Lung (tissue), 11 donors: ENCODE data around the gene RIMBP3B. TPM values are rescaled to one million over a fixed set of nuclear protein-coding genes. Genes with fewer than 3 reads are reported as not detected.
"Not testable (repeated sequence)": the region's sequence is repeated elsewhere in the genome, so short reads cannot be mapped to it uniquely, and the experiment has no call there.

Experiments
- ATAC-seq: fragments of 200-7000 bp; cut with Tn5 transposase; one replicate; pipeline ENCODE4 v1.9.1; 2020; ENCODE audit warnings: moderate number of reproducible peaks; ENCODE audit not compliant: insufficient read depth, low FRiP score
- DNase-seq, 3 donors: peaks; one replicate each; pipeline ENCODE4 v3.0.0-alpha.2; 2013 to 2017
- H3K27ac ChIP-seq, 2 donors: one replicate each; pipeline ENCODE4 v1.5.1; 2013; ENCODE audit warnings: mild to moderate bottlenecking in 2 of 2, moderate library complexity in 2 of 2, control low read depth in 1 of 2, inconsistent platforms in 1 of 2, low read depth in 1 of 2, low read length in 1 of 2
- H3K27me3 ChIP-seq, 3 donors: one replicate each; pipeline ENCODE4 v1.5.1; 2013; ENCODE audit warnings: low read length in 2 of 3; ENCODE audit not compliant: control insufficient read depth in 3 of 3, insufficient read depth in 3 of 3
- H3K36me3 ChIP-seq, 4 donors: one replicate each; pipeline ENCODE4 v1.5.1; 2013; ENCODE audit warnings: low read length in 4 of 4, mild to moderate bottlenecking in 1 of 4, moderate library complexity in 1 of 4; ENCODE audit not compliant: control insufficient read depth in 4 of 4, insufficient read depth in 4 of 4
- H3K4me1 ChIP-seq, 5 donors: one replicate each; pipeline ENCODE4 v1.5.1; 2013; ENCODE audit warnings: low read length in 5 of 5, mild to moderate bottlenecking in 2 of 5, moderate library complexity in 1 of 5; ENCODE audit not compliant: control insufficient read depth in 5 of 5, insufficient read depth in 5 of 5
- H3K4me3 ChIP-seq: one replicate; pipeline ENCODE4 v1.5.1; 2013; ENCODE audit warnings: mild to moderate bottlenecking, control low read depth, moderate library complexity
- H3K9ac ChIP-seq, 2 donors: one replicate each; pipeline ENCODE4 v1.5.1; 2013; ENCODE audit warnings: low read length in 2 of 2, control low read depth in 1 of 2; ENCODE audit not compliant: insufficient read depth in 1 of 2
- H3K9me3 ChIP-seq, 4 donors: one replicate each; pipeline ENCODE4 v1.5.1; 2013; ENCODE audit warnings: low read length in 3 of 4, mild to moderate bottlenecking in 1 of 4, moderate library complexity in 1 of 4; ENCODE audit not compliant: control insufficient read depth in 4 of 4, insufficient read depth in 3 of 4
- WGBS, 2 donors: extraction: QIAGEN DNeasy Blood & Tissue Kit; methylation state at CpG; one replicate each; pipeline ENCODE4 v1.1.7; 2013; 5-methylcytosine and 5-hydroxymethylcytosine counted together
- polyA plus RNA-seq, 2 donors: library from polyadenylated mRNA; stranded (reverse); fragments of 200-250 nt; gene quantifications; one replicate each; pipeline ENCODE4 v1.2.1, GENCODE V29; 2013
- small RNA-seq: library from RNA; depleted of rRNA; stranded (forward); fragments of <200 nt; gene quantifications from one replicate; pipeline ENCODE3, GENCODE V24; 2014; ENCODE audit warnings: low replicate concordance
- total RNA-seq, 2 donors: library from RNA; depleted of rRNA in 1 of 2; stranded (reverse); fragments of >200 nt in 1 of 2; gene quantifications; one replicate each; pipeline ENCODE4 v1.2.1, GENCODE V29; 2014 to 2021
- donor health status: Bipolar disorder and iron deficiency.
- donor health status: healthy.
- donor health status: DM: yes; HTN: yes; CAD: no.

Gene RIMBP3B
- total and polyA plus RNA-seq, 4 donors: 0.08 to 0.21 (median 0.09) TPM; not detected in 1

DNA sequence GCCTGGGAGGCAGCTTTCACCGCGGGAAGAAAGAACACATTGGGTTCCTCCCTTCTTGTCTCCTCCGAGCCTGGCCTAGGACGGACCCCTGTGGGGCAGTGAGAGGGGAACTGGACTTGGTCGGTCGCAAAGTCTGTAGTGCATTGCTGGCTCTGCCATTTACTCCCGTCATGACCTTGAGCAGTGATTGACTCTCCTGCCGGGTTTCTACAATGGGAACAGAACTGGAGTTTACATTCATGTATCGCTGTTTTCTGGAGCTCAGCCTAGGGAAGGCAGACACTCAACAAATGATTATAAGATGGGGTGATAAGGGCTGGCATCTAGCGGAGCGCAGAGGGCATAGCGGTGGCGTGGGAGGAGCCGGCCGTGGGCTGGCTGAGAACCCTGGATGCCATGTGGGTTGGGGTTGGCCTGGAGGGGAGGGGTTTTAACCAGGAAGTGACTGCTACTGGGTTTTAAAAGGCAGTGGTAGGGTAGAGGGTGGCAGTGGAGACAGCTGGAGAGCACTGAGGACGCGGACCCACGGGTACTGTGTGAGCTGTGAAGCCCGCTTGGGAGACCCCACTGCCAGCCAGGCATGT is 36.7 kb downstream of the RIMBP3B start:
- H3K27me3 ChIP-seq, H3K9me3 ChIP-seq, H3K9ac ChIP-seq, H3K36me3 ChIP-seq, H3K4me1 ChIP-seq, H3K27ac ChIP-seq, DNase-seq, H3K4me3 ChIP-seq: not testable (repeated sequence)
- WGBS, 2 donors: 14 to 16% methylated on average over 3 to 5 of the region's 19 CpGs
- ATAC-seq: peak; percentile 44

DNA sequence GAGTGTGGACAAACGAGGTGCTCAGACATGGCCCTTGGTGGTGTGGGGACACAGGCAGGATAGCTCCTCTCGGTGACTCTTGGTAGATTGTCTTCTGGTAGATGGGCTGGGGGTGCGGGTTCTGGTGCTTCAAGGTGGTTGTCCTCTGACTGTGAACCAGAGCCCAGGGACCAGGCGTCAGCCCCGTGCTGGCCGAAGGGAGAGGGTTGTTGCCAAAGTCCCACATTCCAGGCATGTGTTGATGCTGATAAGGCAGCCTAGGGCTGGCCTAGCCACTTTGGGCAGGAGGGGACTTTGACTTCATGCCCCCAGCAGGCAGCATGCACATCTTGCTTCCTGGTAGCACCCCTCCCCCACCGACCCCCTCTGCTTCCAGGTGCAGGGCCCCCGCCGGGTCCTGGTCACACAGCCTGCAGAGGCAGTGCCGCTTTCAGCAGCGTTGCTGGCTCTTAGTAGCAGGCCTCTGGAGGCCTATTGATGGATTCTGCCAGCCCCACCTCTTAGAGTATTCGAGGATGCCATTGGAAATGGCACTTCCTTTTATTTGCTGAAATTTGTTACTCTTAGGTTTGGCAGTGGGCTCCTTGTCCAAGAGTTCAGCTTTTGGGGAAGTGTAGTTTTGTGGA is 40.6 kb downstream of the RIMBP3B start:
- not testable (repeated sequence) for H3K27ac ChIP-seq, H3K36me3 ChIP-seq, H3K27me3 ChIP-seq, H3K9me3 ChIP-seq, DNase-seq, H3K4me3 ChIP-seq, H3K9ac ChIP-seq, ATAC-seq, H3K4me1 ChIP-seq
- WGBS, 2 donors: 53% methylated on average over 3 of the region's 12 CpGs; no CpG with 5 or more reads in 1 of the 2 donors

DNA sequence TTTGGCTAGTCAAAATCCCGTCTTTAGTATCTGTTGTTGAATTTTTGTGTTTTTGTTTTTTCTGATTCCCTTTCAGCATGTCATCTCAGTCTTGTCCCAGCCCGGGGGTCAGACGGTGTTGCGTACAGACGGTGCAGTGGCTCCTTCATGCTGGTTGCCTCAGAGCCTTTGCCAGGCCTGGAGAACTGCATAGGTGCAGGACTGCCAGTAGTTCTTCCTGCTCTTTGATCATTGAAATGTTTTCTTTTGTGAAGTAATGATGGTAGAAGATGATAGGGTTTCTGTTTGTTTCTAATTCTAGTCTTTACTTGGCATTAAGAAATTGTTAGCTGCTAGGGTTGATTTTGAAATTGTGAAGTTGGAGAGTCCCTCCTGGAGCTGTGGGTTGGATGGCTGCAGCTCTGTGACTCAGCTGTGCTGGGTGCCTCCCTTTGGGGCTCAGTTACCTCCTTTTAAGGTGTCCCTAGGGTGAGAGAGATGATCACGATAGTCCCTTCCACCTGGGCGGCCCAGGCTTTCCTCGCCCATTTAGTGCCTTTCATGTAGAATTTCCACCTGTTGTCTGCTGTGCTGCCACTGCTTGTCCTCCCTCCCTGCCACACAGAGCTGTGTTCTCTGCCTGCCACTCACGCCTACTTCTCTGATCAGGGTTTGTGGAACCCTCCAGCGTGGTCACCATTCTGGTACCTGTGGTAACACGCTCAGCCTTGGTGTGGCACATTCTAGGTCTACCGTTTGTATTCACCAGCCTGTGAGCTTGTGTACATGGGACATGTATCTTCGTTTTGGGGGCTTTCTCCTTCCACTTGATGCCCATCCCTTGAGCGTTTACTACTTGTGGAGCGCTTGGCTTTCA is 51.1 kb downstream of the RIMBP3B start:
- not testable (repeated sequence) for DNase-seq, ATAC-seq, H3K9ac ChIP-seq, H3K4me1 ChIP-seq, H3K9me3 ChIP-seq, H3K36me3 ChIP-seq, H3K4me3 ChIP-seq, H3K27ac ChIP-seq, H3K27me3 ChIP-seq
- WGBS, 2 donors: no CpG with 5 or more reads among the region's 15 CpGs

DNA sequence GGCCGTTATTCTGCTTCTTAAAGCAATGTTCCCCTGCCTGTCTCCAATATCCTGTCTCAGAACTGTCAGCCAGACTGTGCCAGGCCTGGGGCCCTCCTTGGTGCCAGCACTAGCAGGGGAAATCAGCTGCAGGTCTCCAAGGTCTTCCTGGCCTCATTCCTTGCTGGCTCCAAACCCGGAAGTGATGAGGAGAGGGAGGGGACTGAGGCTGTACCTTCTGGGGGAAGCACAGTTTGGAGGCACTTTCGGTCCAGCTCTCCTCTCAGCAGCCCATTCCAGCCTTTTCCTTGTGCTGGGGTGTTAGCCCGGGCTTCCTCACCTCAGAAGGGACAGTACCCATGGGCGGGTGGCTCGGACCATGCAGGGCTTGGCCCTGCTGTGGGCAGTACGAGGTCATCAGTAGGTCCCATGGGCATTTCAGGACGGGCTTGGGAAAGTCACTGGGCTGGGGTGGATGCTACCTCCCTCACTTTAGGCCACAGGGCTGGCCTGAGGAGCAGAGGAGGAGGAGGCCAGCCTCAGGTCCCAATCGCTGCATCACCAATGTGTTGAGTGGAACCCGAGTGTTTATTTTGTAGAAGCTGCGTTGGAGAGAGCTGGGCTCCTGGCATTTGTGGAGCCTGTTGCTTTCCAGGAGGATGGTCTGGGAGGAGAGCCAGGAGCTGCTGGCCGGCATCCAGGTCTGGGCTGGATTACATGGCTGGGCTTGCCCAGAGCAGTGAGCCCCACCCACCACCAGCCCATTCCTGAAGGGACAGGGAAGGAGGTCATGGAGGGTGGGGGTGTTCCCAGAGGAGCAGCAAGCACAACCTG is 52.7 kb downstream of the RIMBP3B start:
- WGBS, 2 donors: 45 to 100% methylated on average over 1 to 4 of the region's 12 CpGs
- DNase-seq, H3K9ac ChIP-seq, H3K4me1 ChIP-seq, H3K4me3 ChIP-seq, H3K9me3 ChIP-seq, H3K36me3 ChIP-seq, H3K27me3 ChIP-seq, H3K27ac ChIP-seq: not testable (repeated sequence)
- peak; percentile 68 for ATAC-seq

DNA sequence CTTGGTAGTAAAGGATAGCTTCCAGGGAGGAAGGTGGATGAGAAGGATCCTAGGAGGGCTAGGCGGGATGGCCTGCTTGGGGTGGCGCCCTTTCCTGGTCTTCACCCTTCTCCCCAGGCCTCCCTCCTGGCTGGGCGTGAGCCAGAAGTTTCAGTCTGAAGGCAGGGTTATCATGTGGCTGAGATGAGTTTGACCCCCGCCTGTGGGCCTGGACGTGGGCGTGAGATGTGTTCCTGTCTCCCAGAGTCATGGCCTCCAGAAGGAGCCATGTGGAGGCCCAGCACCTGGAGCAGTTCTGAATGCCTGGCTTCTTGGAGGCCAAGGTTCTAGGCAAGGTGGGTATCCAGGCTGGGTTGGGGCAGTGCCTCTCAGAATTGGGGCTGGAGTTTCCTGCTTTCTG is 54.5 kb downstream of the RIMBP3B start:
- H3K4me1 ChIP-seq, H3K27me3 ChIP-seq, H3K9ac ChIP-seq, H3K36me3 ChIP-seq, H3K4me3 ChIP-seq, ATAC-seq, H3K9me3 ChIP-seq, H3K27ac ChIP-seq, DNase-seq: not testable (repeated sequence)
- WGBS, 2 donors: 84 to 90% methylated on average over 4 of the region's 6 CpGs

Small RNA genes within 50 kb of the gene (small RNA-seq; reads per million reads assigned to genes)
- not detected for gene RF00492
- gene RN7SKP63: not detected

Other genes with a start within 250 kb of the RIMBP3B start
- 1 to 10 TPM; 3.8 to 6.1 TPM for gene HIC2, start 33.6 kb downstream of the RIMBP3B start, total RNA-seq
- 1 to 10 TPM; 1.8 to 1.9 TPM for gene HIC2, start 33.6 kb downstream of the RIMBP3B start, polyA plus RNA-seq
- gene TMEM191C, start 83.6 kb downstream of the RIMBP3B start, total RNA-seq: 1 to 10 TPM in 1 of 2 donors, under 1 TPM in 1; 0.31 to 4.7 TPM
- 1 to 10 TPM; 1.7 to 2.3 TPM for gene TMEM191C, start 83.6 kb downstream of the RIMBP3B start, polyA plus RNA-seq
- gene RIMBP3C, start 167.7 kb downstream of the RIMBP3B start, total RNA-seq: under 1 TPM in 1 of 2 donors, not detected in 1; 0.40 TPM
- under 1 TPM; 0.05 to 0.10 TPM for gene RIMBP3C, start 167.7 kb downstream of the RIMBP3B start, polyA plus RNA-seq
- 10 to 100 TPM; 37.2 to 41.6 TPM for gene UBE2L3, start 184.0 kb downstream of the RIMBP3B start, total RNA-seq
- gene UBE2L3, start 184.0 kb downstream of the RIMBP3B start, polyA plus RNA-seq: 10 to 100 TPM; 46.3 to 63.0 TPM
- gene YDJC, start 246.3 kb downstream of the RIMBP3B start, total RNA-seq: 10 to 100 TPM; 11.0 to 26.2 TPM
- gene YDJC, start 246.3 kb downstream of the RIMBP3B start, polyA plus RNA-seq: 10 to 100 TPM; 36.5 to 41.1 TPM
- under 1 TPM; 0.71 to 0.74 TPM for gene CCDC116, start 249.0 kb downstream of the RIMBP3B start, total RNA-seq
- gene CCDC116, start 249.0 kb downstream of the RIMBP3B start, polyA plus RNA-seq: under 1 TPM; 0.37 to 0.73 TPM